Transverse colon (tissue), 4 donors: ENCODE data around the gene PLTP. TPM values are rescaled to one million over a fixed set of nuclear protein-coding genes. Genes with fewer than 3 reads are reported as not detected.
"Not testable (repeated sequence)": the region's sequence is repeated elsewhere in the genome, so short reads cannot be mapped to it uniquely, and the experiment has no call there.

Experiments used
- DNase-seq: peaks from one replicate; pipeline ENCODE4 v3.0.0-alpha.2; 2019
- H3K27ac ChIP-seq, 4 donors: fragments of 200-600 bp; sonication (generic); 2 replicates each; pipeline ENCODE4 v1.5.1; 2016 to 2018; ENCODE audit warnings: inconsistent platforms in 4 of 4
- H3K27me3 ChIP-seq: fragments of 200-600 bp; sonication (generic); 2 replicates; pipeline ENCODE4 v1.5.1; 2017; ENCODE audit warnings: inconsistent platforms
- H3K36me3 ChIP-seq, 4 donors: fragments of 200-600 bp; sonication (generic); 2 replicates each; pipeline ENCODE4 v1.5.1; 2017 to 2019; ENCODE audit warnings: inconsistent platforms in 4 of 4
- H3K4me1 ChIP-seq, 4 donors: fragments of 200-600 bp; sonication (generic); 2 replicates each; pipeline ENCODE4 v1.5.1; 2017 to 2020; ENCODE audit warnings: inconsistent platforms in 4 of 4
- H3K4me3 ChIP-seq, 4 donors: fragments of 200-600 bp; sonication (generic); 1 replicate in 1 of 4; 2 replicates in 3 of 4; pipeline versions ENCODE4 v1.5.1 to v1.6.1; 2017 to 2019; ENCODE audit warnings: inconsistent platforms in 4 of 4
- H3K9me3 ChIP-seq, 2 donors: fragments of 200-600 bp; sonication (generic); 2 replicates each; pipeline ENCODE4 v1.5.1; 2017 to 2019; ENCODE audit warnings: inconsistent platforms in 2 of 2
- EP300 ChIP-seq: sonication (generic); formaldehyde crosslinking; IDR thresholded peaks from one replicate; pipeline ENCODE4 v1.6.1; 2017; ENCODE audit warnings: antibody characterized with exemption, low read depth
- POLR2A ChIP-seq: fragments of 450-650 bp; IDR thresholded peaks from one replicate; pipeline ENCODE4 v1.6.1; 2016; ENCODE audit warnings: antibody characterized with exemption, mild to moderate bottlenecking, moderate library complexity
- POLR2AphosphoS5 ChIP-seq, 3 donors: sonication (generic); formaldehyde crosslinking; IDR thresholded peaks; one replicate each; pipeline ENCODE4 v1.6.1; 2016; ENCODE audit warnings: antibody characterized with exemption in 3 of 3
- WGBS, 2 donors: methylation state at CpG; one replicate each; pipeline ENCODE4 v1.1.5; 2018; ENCODE audit warnings: low coverage in 1 of 2; 5-methylcytosine and 5-hydroxymethylcytosine counted together
- in situ Hi-C, 4 donors: fragments of 200-750 bp; cut with MboI; loops; one replicate each; pipeline versions ENCODE4 v1.15.0 to v1.15.1; 2017; ENCODE audit warnings: low sequenced_read_pairs in 3 of 4, low pct_ligation_motif_present in 1 of 4, low pct_unique_long_range_greater_than_20kb in 1 of 4
- intact Hi-C: fragments of 100-400 bp; cut with DNase I; formaldehyde crosslinking; loops from one replicate; pipeline ENCODE4 v1.15.1; 2023; ENCODE audit warnings: low total_unique reads
- total RNA-seq, 4 donors: library from RNA; depleted of rRNA; stranded (reverse); fragments of >200 nt; gene quantifications; one replicate each; pipeline ENCODE4 v1.1.0, GENCODE V29; 2016
- TF ChIP-seq, protein P1 (sequence below), 5 experiments: fragments of 200-600 bp in 3 of 5; fragments of 450-650 bp in 2 of 5; sonication (generic) in 3 of 5; IDR thresholded peaks; 1 replicate in 2 of 5; 2 replicates in 3 of 5; pipeline ENCODE4 v1.5.1; 2016 to 2017; ENCODE audit warnings: antibody characterized with exemption in 5 of 5, inconsistent platforms in 3 of 5, mild to moderate bottlenecking in 2 of 5, moderate library complexity in 1 of 5

The PLTP gene
- total RNA-seq, 4 donors from 2014 or later: 17.7 to 79.9 (median 59.9) TPM

DNA sequence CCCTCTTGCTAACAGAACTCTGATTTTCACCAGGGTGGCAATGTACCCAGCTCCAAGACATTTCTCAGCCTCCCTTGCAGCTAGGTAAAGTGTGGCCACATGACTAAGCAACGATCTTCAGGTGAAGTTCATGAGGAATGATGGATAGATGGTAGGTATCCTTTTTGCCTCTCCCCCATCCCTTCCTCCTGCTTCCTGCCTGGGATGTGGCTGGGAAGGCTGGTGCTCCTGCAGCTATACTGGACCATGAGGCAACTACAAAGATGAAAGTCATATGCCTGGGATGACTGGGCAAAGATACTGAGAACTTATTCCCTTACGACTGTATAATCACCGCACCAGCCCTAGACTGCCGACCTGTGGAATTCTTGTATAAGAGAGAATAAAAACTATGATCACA is 46.6 kb upstream of the PLTP start:
- DNase-seq: no peak
- Histone ChIP-seq H3K4me1 (no peaks in the 10 kb centered on the region), H3K4me3 (no peak overlapping the region), H3K27me3 (no peaks in the 10 kb centered on the region), H3K27ac (no peak overlapping the region), H3K9me3 (no peaks in the 10 kb centered on the region), H3K36me3 (peaks cover 0 to 55% (median 21%) of the 10 kb centered on the region in 4 donors)
- intact Hi-C loops (loop anchor here (10.0 kb wide), 1 partner anchor 154 kb away; no protein-coding TSS in a partner anchor), in situ Hi-C loops (loop anchor here in 1 of 4 donors (25.0 kb wide), 1 partner anchor 146 kb away; the partner anchor contains the start of gene UBE2C)
- TF ChIP-seq, protein P1, sequence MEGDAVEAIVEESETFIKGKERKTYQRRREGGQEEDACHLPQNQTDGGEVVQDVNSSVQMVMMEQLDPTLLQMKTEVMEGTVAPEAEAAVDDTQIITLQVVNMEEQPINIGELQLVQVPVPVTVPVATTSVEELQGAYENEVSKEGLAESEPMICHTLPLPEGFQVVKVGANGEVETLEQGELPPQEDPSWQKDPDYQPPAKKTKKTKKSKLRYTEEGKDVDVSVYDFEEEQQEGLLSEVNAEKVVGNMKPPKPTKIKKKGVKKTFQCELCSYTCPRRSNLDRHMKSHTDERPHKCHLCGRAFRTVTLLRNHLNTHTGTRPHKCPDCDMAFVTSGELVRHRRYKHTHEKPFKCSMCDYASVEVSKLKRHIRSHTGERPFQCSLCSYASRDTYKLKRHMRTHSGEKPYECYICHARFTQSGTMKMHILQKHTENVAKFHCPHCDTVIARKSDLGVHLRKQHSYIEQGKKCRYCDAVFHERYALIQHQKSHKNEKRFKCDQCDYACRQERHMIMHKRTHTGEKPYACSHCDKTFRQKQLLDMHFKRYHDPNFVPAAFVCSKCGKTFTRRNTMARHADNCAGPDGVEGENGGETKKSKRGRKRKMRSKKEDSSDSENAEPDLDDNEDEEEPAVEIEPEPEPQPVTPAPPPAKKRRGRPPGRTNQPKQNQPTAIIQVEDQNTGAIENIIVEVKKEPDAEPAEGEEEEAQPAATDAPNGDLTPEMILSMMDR (IDR thresholded peaks at IDR 0.05): no peak
- TF ChIP-seq EP300: no peak
- TF ChIP-seq POLR2AphosphoS5 (IDR thresholded peaks at IDR 0.05): no peak
- no peak for TF ChIP-seq POLR2A
- 93 to 94% methylated on average over 3 to 4 of the region's 4 CpGs for WGBS, 2 donors

DNA sequence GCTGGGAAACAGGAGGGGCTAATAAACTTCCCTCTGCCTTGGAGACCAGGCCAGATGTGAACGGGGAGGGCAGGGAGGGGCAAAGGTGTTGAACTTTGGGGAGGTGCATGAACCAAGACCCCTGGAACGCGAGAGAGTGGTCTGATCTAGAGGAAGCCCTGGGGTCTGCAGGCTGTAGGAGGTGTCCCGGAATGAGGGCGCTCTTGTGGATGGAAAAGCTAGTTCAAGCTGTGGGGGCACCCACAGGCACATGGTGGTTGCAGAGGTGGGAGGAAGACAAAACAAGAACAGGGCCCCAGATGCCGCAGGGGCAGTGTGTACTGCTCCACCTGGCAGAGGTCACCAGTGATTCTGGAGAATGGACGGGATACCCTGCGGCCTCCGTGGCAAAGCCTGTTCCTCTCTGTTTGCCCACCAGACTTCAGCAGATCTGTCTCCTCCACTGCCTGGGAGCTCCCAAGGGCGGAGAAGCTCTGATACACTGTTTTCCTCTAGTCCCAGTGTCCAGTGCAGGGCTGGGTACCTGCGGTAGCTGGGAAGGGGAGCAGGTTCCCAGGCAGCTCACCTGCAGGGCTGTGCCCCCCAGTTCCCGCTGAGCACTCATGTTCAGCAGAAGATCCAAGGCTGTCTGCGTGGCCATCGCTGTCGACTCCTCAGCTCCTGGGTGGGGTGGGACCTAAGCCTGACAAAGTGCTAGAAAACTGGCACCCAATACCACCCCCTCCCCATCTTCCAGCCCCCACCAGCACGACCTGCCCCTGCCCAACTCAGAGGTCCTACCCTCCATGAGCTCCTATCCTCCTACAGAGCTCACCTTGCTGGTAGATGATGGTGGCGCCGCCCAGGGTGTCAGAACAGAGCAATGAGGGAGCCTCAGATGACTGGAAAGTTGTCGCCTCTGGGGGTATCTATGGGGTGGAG is 45.3 kb upstream of the PLTP start:
- Histone ChIP-seq H3K27me3 (no peaks in the 10 kb centered on the region), H3K27ac (no peak overlapping the region), H3K36me3 (peaks cover 0 to 49% (median 21%) of the 10 kb centered on the region in 4 donors), H3K4me1 (no peaks in the 10 kb centered on the region), H3K4me3 (no peak overlapping the region), H3K9me3 (no peaks in the 10 kb centered on the region)
- TF ChIP-seq POLR2AphosphoS5 (IDR thresholded peaks at IDR 0.05) (no peak), POLR2A (no peak), EP300 (no peak)
- TF ChIP-seq, protein P1 (IDR thresholded peaks at IDR 0.05): no peak
- in situ Hi-C loops (loop anchor here in 1 of 4 donors (25.0 kb wide), 1 partner anchor 145 kb away; the partner anchor contains the start of gene UBE2C), intact Hi-C loops (loop anchor here (10.0 kb wide), 1 partner anchor 152 kb away; no protein-coding TSS in a partner anchor)
- DNase-seq: no peak
- 74 to 83% methylated on average over 3 to 19 of the region's 19 CpGs for WGBS, 2 donors

DNA sequence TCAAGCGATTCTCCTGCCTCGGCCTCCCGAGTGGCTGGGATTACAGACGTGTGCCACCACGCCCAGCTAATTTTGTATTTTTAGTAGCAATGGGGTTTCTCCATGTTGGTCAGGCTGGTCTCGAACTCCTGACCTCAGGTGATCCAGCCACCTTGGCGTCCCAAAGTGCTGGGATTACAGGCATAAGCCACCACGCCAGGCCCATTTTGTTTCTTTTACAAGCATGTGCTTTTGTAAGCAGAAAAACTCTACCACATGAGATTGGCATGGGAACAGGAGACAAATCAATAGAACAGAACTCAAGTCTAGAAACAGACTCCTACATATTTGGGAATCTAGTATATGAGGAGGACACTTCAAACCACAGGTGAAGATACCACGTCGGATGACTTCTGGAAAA is 44.4 kb upstream of the PLTP start:
- not testable (repeated sequence) for H3K4me3 ChIP-seq, H3K4me1 ChIP-seq, H3K27me3 ChIP-seq, H3K27ac ChIP-seq, DNase-seq, H3K9me3 ChIP-seq
- H3K36me3 ChIP-seq: peaks cover 0 to 48% (median 23%) of the 10 kb centered on the region in 4 donors
- in situ Hi-C loops: loop anchor here in 1 of 4 donors (25.0 kb wide), 1 partner anchor 144 kb away; the partner anchor contains the start of gene UBE2C
- WGBS, 2 donors: 90% methylated on average over 10 of the region's 10 CpGs; no CpG with 5 or more reads in 1 of the 2 donors
- intact Hi-C loops: loop anchor here (10.0 kb wide), 1 partner anchor 152 kb away; no protein-coding TSS in a partner anchor

DNA sequence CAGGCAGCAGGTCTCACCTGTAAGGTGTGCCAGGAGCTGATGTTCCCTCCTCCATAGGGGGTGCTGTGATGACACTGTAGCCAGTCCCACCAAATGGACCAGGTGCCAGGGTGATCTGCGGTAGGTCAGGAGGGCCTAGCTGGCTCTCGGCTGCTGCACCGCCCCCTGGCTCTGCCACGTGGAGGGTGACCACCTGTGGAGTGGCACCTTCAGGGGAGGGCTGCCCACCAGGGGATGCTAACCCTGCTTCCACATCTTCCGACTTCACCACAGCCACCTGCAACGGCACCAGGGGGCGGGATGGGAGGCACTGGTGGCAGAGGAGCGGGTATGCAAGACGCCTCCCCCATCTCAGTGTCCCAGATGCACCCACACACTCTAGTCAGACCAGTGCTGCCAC is 41.7 kb upstream of the PLTP start:
- Histone ChIP-seq H3K9me3 (no peaks in the 10 kb centered on the region), H3K27ac (no peak overlapping the region), H3K4me3 (no peak overlapping the region), H3K36me3 (peaks cover 0 to 27% (median 12%) of the 10 kb centered on the region in 4 donors), H3K27me3 (no peaks in the 10 kb centered on the region), H3K4me1 (no peaks in the 10 kb centered on the region)
- intact Hi-C loops: loop anchor here (10.0 kb wide), 1 partner anchor 149 kb away; no protein-coding TSS in a partner anchor
- DNase-seq: no peak
- TF ChIP-seq EP300: no peak
- in situ Hi-C loops: loop anchor here in 1 of 4 donors (25.0 kb wide), 1 partner anchor 141 kb away; the partner anchor contains the start of gene UBE2C
- WGBS, 2 donors: 96% methylated on average over 8 of the region's 9 CpGs; no CpG with 5 or more reads in 1 of the 2 donors

DNA sequence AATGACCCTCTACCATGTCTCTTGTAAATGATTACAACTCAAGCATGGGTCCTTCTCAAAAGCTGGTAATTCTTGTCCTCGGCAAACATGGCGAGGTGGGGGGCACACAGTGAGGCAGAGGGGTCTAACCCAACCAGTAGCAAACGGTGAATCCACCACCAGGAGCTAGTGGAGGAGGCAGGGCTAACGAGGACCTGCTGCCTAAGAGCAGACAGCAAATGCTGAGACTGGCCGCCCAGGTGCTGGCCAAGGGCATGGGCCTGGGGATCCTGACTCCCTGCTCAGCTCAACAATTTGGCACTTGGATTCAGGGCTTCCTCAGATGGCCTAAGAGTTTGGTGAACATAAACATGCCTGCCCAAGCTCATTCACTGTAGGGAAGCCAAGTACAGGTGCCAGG is 40.9 kb upstream of the PLTP start:
- H3K9me3 ChIP-seq: no peaks in the 10 kb centered on the region
- in situ Hi-C loops (loop anchor here in 1 of 4 donors (25.0 kb wide), 1 partner anchor 141 kb away; the partner anchor contains the start of gene UBE2C), intact Hi-C loops (loop anchor here (10.0 kb wide), 1 partner anchor 148 kb away; no protein-coding TSS in a partner anchor)
- WGBS, 2 donors: 89% methylated on average over 5 of the region's 5 CpGs; no CpG with 5 or more reads in 1 of the 2 donors
- TF ChIP-seq, protein P1 (IDR thresholded peaks at IDR 0.05): no peak
- TF ChIP-seq POLR2A (no peak), EP300 (no peak), POLR2AphosphoS5 (IDR thresholded peaks at IDR 0.05) (no peak)
- peaks cover 0 to 26% (median 8%) of the 10 kb centered on the region in 4 donors for H3K36me3 ChIP-seq
- no peak overlapping the region for H3K4me3 ChIP-seq
- H3K27ac ChIP-seq: no peak overlapping the region
- DNase-seq: no peak
- no peaks in the 10 kb centered on the region for H3K27me3 ChIP-seq
- H3K4me1 ChIP-seq: no peaks in the 10 kb centered on the region
